HCT116 (cell line): ENCODE data around the gene SCRN2. TPM values are rescaled to one million over a fixed set of nuclear protein-coding genes. Genes with fewer than 3 reads are reported as not detected.

Experiments
- ATAC-seq: fragments of 200-7000 bp; cut with Tn5 transposase; 2 replicates; pipeline ENCODE4 v1.9.1; 2020; ENCODE audit warnings: mild to moderate bottlenecking, moderate library complexity
- BruUV-seq: library from RNA; stranded (reverse); fragments of 400-500 nt; replicated peaks from 2 replicates; lab custom pipeline; 2021; lab: Mats Ljungman, UMichigan
- CTCF ChIA-PET: fragments of 300-600 bp; sonication (Branson Sonifier 250); formaldehyde crosslinking; loops from one replicate; lab custom pipeline; 2021; ENCODE audit warnings: antibody characterized with exemption; lab: Charles Lee
- POLR2A ChIA-PET: fragments of 300-600, 350-600 bp; sonication (Branson Sonifier 250); formaldehyde crosslinking; loops from one replicate; lab custom pipeline; 2021; ENCODE audit warnings: antibody characterized with exemption; lab: Charles Lee
- RAD21 ChIA-PET, 2 experiments: fragments of 300-600 bp; sonication (Branson Sonifier 250); formaldehyde crosslinking; loops; one replicate each; lab custom pipeline; 2023; ENCODE audit warnings: low total read pairs in 2 of 2; ENCODE audit not compliant: uncharacterized antibody in 2 of 2, unreplicated experiment in 2 of 2, low non-redundant PET in 1 of 2; lab: Charles Lee
- DNase-seq: peaks from one replicate; pipeline ENCODE4 v3.0.0-alpha.2; 2010; ENCODE audit warnings: low read depth, low spot score
- H2AFZ ChIP-seq: fragments of 200-600 bp; shearing (Covaris generic), sonication (generic); 2 replicates; pipeline ENCODE4 v1.6.1; 2017; ENCODE audit warnings: low read depth, mixed run types, mixed read lengths, antibody characterized with exemption, low read length; ENCODE audit not compliant: poor library complexity, severe bottlenecking
- H3K27ac ChIP-seq: 2 replicates; pipeline ENCODE4 v1.5.1; 2012; ENCODE audit warnings: low read depth, low read length
- H3K27me3 ChIP-seq: fragments of 200-600 bp; sonication (generic); 2 replicates; pipeline ENCODE4 v1.6.1; 2016; ENCODE audit warnings: mixed run types, low read length, mixed read lengths; ENCODE audit not compliant: insufficient read depth
- H3K36me3 ChIP-seq, 2 experiments: fragments of 200-500 bp in 1 of 2; fragments of 200-600 bp in 1 of 2; sonication (Bioruptor generic) in 1 of 2; sonication (generic) in 1 of 2; 2 replicates each; pipeline versions ENCODE4 v1.5.1 to v1.6.1; 2014 to 2016; ENCODE audit warnings: low read length in 2 of 2, inconsistent platforms in 1 of 2, mixed read lengths in 1 of 2, mixed run types in 1 of 2; ENCODE audit not compliant: insufficient read depth in 2 of 2, control insufficient read depth in 1 of 2
- H3K4me1 ChIP-seq, 2 experiments: fragments of 200-600 bp in 1 of 2; sonication (generic) in 1 of 2; 2 replicates each; pipeline versions ENCODE4 v1.5.1 to v1.6.1; 2012 to 2017; ENCODE audit warnings: low read length in 2 of 2, inconsistent platforms in 1 of 2, mild to moderate bottlenecking in 1 of 2, mixed read lengths in 1 of 2, mixed run types in 1 of 2, moderate library complexity in 1 of 2; ENCODE audit not compliant: insufficient read depth in 2 of 2, control insufficient read depth in 1 of 2
- H3K4me2 ChIP-seq: fragments of 200-600 bp; sonication (generic); 2 replicates; pipeline ENCODE4 v1.6.1; 2017; ENCODE audit warnings: mixed run types, low read length, mixed read lengths
- H3K4me3 ChIP-seq, 2 experiments: fragments of 200-600 bp in 1 of 2; sonication (generic) in 1 of 2; replicated peaks in 1 of 2; 2 replicates each; pipeline ENCODE4 v1.5.1; 2011 to 2016; ENCODE audit warnings: low read length in 2 of 2, control low read depth in 1 of 2, low read depth in 1 of 2, mild to moderate bottlenecking in 1 of 2, mixed read lengths in 1 of 2, mixed run types in 1 of 2
- H3K79me2 ChIP-seq: fragments of 200-600 bp; sonication (generic); 2 replicates; pipeline ENCODE4 v1.6.1; 2017; ENCODE audit warnings: mild to moderate bottlenecking, mixed run types, low read length, moderate library complexity, mixed read lengths; ENCODE audit not compliant: insufficient read depth
- H3K9ac ChIP-seq: fragments of 200-600 bp; sonication (generic); 2 replicates; pipeline ENCODE4 v1.6.1; 2016; ENCODE audit warnings: low read length, mixed read lengths
- H3K9me2 ChIP-seq: fragments of 200-600 bp; sonication (generic), shearing (Covaris generic); 2 replicates; pipeline ENCODE4 v1.6.1; 2017; ENCODE audit warnings: mixed run types, mild to moderate bottlenecking, moderate library complexity; ENCODE audit not compliant: insufficient read depth
- H3K9me3 ChIP-seq, 2 experiments: fragments of 200-500 bp in 1 of 2; fragments of 200-600 bp in 1 of 2; sonication (Bioruptor generic) in 1 of 2; sonication (generic) in 1 of 2; 2 replicates each; pipeline ENCODE4 v1.6.1; 2014 to 2017; ENCODE audit warnings: low read length in 2 of 2, mixed read lengths in 2 of 2, inconsistent platforms in 1 of 2, low read depth in 1 of 2, mild to moderate bottlenecking in 1 of 2, mixed run types in 1 of 2, moderate library complexity in 1 of 2; ENCODE audit not compliant: control insufficient read depth in 1 of 2, insufficient read depth in 1 of 2
- H4K20me1 ChIP-seq: fragments of 200-600 bp; sonication (generic), shearing (Covaris generic); 2 replicates; pipeline ENCODE4 v1.6.1; 2017; ENCODE audit warnings: mixed run types, mild to moderate bottlenecking, moderate library complexity; ENCODE audit not compliant: insufficient read depth
- CBX3 ChIP-seq: IDR thresholded peaks from 2 replicates; pipeline ENCODE4 v1.6.1; 2012; ENCODE audit warnings: low read depth
- CEBPB ChIP-seq: IDR thresholded peaks from 2 replicates; pipeline ENCODE4 v1.6.1; 2012; ENCODE audit warnings: low read depth
- EGR1 ChIP-seq: IDR thresholded peaks from 2 replicates; pipeline ENCODE4 v1.6.1; 2012; ENCODE audit warnings: low read depth
- ELF1 ChIP-seq: IDR thresholded peaks from 2 replicates; pipeline ENCODE4 v1.6.1; 2012; ENCODE audit warnings: low read depth, borderline replicate concordance
- FOSL1 ChIP-seq: IDR thresholded peaks from 2 replicates; pipeline ENCODE4 v1.6.1; 2012; ENCODE audit warnings: low read depth
- JUND ChIP-seq: IDR thresholded peaks from 2 replicates; pipeline ENCODE4 v1.6.1; 2012
- POLR2AphosphoS5 ChIP-seq: IDR thresholded peaks from 2 replicates; pipeline ENCODE4 v1.6.1; 2011; ENCODE audit warnings: mild to moderate bottlenecking, low read depth, low read length, moderate library complexity
- RAD21 ChIP-seq: IDR thresholded peaks from 2 replicates; pipeline ENCODE4 v1.6.1; 2012; ENCODE audit warnings: low read depth, mild to moderate bottlenecking
- SIN3A ChIP-seq: IDR thresholded peaks from 2 replicates; pipeline ENCODE4 v1.6.1; 2012; ENCODE audit warnings: low read depth
- SP1 ChIP-seq: IDR thresholded peaks from 2 replicates; pipeline ENCODE4 v1.6.1; 2012; ENCODE audit warnings: low read depth
- SRF ChIP-seq: IDR thresholded peaks from 2 replicates; pipeline ENCODE4 v1.6.1; 2012; ENCODE audit warnings: low read depth
- YY1 ChIP-seq: IDR thresholded peaks from 2 replicates; pipeline ENCODE4 v1.6.1; 2011; ENCODE audit warnings: low read length, low read depth, moderate library complexity, mild to moderate bottlenecking; ENCODE audit not compliant: insufficient replicate concordance; ENCODE audit errors: extremely low read depth
- ZFX ChIP-seq: fragments of 450-650 bp; IDR thresholded peaks from 2 replicates; pipeline ENCODE4 v1.6.1; 2017
- ZNF274 ChIP-seq: fragments of 200-500 bp; sonication (Bioruptor generic); IDR thresholded peaks from 2 replicates; pipeline ENCODE4 v1.6.1; 2014; ENCODE audit warnings: mild to moderate bottlenecking, low read depth, low read length, inconsistent platforms
- intact Hi-C: fragments of 100-400 bp; cut with micrococcal nuclease; formaldehyde crosslinking; loops from 2 replicates; pipeline ENCODE4 v1.10.0; 2022
- total RNA-seq: library from RNA; stranded (reverse); gene quantifications from one replicate; pipeline ENCODE4 v1.2.1, GENCODE V29; 2021; ENCODE audit not compliant: unreplicated experiment
- TF ChIP-seq, protein P1 (sequence below): IDR thresholded peaks from 2 replicates; pipeline ENCODE4 v1.6.1; 2012
- TF ChIP-seq, protein P2 (sequence below): IDR thresholded peaks from 2 replicates; pipeline ENCODE4 v1.6.1; 2012
- TF ChIP-seq, protein P3 (sequence below): IDR thresholded peaks from 2 replicates; pipeline ENCODE4 v1.6.1; 2011; ENCODE audit warnings: mild to moderate bottlenecking, low read length, moderate library complexity; ENCODE audit not compliant: insufficient replicate concordance; ENCODE audit errors: extremely low read depth

The SCRN2 gene
- total RNA-seq, 1 experiment from 2014 or later = 53.2 TPM

DNA sequence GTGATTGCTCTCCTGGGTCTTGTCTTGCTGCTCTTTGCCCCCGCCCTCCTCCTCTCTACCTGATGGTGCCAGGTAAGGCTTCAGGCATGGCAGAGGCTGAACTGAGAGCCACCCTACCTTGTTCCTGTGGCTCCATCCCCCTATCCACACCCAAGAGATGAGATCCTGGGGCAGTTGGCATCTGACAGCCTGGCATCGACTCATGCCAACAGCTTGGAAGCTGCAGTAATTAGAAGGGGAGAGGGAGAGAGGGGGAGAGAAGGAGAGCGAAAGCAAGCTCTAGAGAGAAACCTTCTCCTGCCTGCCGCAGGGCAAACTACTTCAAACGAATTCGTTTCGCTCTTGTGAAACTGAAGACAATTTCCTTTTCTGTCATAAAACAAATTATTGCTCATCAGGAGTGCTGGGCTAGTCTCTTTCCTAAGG is 23.7 kb upstream of the SCRN2 start:
- Histone ChIP-seq H3K4me2 (no peak overlapping the region), H4K20me1 (no peaks in the 10 kb centered on the region), H3K36me3 (no peaks in the 10 kb centered on the region), H3K27me3 (0 out of 2 replicates have a peak, but pooled peaks cover under 1% of the 10 kb centered on the region), H3K4me3 (no peak overlapping the region), H3K9me3 (no peaks in the 10 kb centered on the region), H3K9ac (no peak overlapping the region), H3K79me2 (no peaks in the 10 kb centered on the region), H3K9me2 (no peaks in the 10 kb centered on the region), H3K27ac (no peak overlapping the region), H3K4me1 (peaks cover 13 to 31% of the 10 kb centered on the region in 2 experiments), H2AFZ (no peak overlapping the region)
- POLR2A ChIA-PET = no interaction called here
- ATAC-seq (no peak), DNase-seq (no peak)
- CTCF ChIA-PET = interaction anchor here (1.0 to 2.4 kb wide), 3 partner anchors 21 to 26 kb away, joined by 3 to 15 read pairs (median 5); partner anchors contain the start of gene SCRN2
- TF ChIP-seq CEBPB (no peak), ZFX (no peak)
- TF ChIP-seq, protein P1, sequence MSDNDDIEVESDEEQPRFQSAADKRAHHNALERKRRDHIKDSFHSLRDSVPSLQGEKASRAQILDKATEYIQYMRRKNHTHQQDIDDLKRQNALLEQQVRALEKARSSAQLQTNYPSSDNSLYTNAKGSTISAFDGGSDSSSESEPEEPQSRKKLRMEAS = no peak
- intact Hi-C loops = no loop called here
- RAD21 ChIA-PET = no interaction called here
- BruUV-seq = no TSS peak

DNA sequence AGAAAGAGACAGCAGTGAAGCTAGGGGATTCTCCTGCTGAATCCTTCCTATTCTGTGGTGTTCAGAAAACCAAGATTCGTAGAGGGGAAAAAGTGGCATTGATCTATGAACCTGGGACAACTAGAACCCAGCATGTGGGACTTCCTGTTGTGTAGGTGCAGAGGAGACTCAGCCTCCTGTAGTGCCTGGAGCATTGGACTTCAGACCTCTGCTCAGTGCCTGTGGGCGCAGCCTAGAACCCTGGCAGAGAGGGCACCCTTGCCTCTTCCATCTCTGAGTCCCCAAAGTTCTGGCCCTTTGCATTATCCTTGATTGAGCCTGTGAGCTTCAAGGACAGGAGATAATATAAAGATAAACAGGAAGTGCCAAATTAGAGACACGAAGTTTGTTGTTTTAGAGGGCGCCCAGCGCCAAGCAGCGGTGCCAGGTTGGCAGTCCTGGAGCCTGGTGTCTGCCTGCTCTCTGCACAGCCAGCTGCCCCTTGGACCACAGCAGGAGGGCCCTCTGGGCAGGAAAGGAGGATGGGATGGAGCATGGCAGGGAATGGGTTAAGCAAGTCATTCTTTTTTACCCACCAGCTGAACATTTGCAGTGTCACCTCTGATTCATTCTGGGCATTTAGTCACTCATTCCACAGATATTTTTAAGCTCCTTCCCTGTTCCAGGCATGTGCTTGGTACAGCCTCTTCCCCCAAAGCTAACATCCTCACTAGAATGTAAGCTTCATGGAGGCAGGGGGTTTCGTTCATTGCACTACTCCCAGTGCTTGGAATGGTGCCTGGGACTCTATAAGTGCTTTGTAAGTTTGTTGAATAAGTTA is 21.8 kb upstream of the SCRN2 start:
- H3K9me2 ChIP-seq = no peaks in the 10 kb centered on the region
- no peaks in the 10 kb centered on the region for H3K9me3 ChIP-seq
- TF ChIP-seq SIN3A (peak; percentile 79), ELF1 (no peak; the same call in 1 of the 2 replicates), CBX3 (peak; percentile 91), FOSL1 (peak; percentile 93), YY1 (peak; percentile 52), EGR1 (no peak), RAD21 (no peak), ZFX (no peak; the same call in 1 of the 2 replicates), JUND (peak; percentile 94), SP1 (peak; percentile 91), ZNF274 (no peak), POLR2AphosphoS5 (peak; percentile 63; the same call in 1 of the 2 replicates), CEBPB (no peak), SRF (no peak; the same call in 1 of the 2 replicates)
- TF ChIP-seq, protein P2, sequence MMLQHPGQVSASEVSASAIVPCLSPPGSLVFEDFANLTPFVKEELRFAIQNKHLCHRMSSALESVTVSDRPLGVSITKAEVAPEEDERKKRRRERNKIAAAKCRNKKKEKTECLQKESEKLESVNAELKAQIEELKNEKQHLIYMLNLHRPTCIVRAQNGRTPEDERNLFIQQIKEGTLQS = no peak
- TF ChIP-seq, protein P3, sequence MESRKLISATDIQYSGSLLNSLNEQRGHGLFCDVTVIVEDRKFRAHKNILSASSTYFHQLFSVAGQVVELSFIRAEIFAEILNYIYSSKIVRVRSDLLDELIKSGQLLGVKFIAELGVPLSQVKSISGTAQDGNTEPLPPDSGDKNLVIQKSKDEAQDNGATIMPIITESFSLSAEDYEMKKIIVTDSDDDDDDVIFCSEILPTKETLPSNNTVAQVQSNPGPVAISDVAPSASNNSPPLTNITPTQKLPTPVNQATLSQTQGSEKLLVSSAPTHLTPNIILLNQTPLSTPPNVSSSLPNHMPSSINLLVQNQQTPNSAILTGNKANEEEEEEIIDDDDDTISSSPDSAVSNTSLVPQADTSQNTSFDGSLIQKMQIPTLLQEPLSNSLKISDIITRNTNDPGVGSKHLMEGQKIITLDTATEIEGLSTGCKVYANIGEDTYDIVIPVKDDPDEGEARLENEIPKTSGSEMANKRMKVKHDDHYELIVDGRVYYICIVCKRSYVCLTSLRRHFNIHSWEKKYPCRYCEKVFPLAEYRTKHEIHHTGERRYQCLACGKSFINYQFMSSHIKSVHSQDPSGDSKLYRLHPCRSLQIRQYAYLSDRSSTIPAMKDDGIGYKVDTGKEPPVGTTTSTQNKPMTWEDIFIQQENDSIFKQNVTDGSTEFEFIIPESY = no peak
- TF ChIP-seq, protein P1 = peak; percentile 90
- peak overlapping the region; percentile 32; the same call in 1 of the 2 replicates for H3K27ac ChIP-seq
- RAD21 ChIA-PET = no interaction called here
- CTCF ChIA-PET = interaction anchor here (1.1 to 2.4 kb wide), 3 partner anchors 19 to 27 kb away, joined by 4 to 15 read pairs (median 5); partner anchors contain the start of gene SCRN2
- no peaks in the 10 kb centered on the region for H3K79me2 ChIP-seq
- peak overlapping the region; percentile 24 for H2AFZ ChIP-seq
- POLR2A ChIA-PET = interaction anchor here (0.7 to 1.4 kb wide), 4 partner anchors 9 to 98 kb away, joined by 3 to 8 read pairs (median 4); partner anchors contain the start of genes SP2 and SP6
- peak overlapping the region; percentile 65 for H3K4me2 ChIP-seq
- peak; percentile 66 for DNase-seq
- BruUV-seq = no TSS peak
- peak overlapping the region; percentile 41 for H3K9ac ChIP-seq
- intact Hi-C loops = no loop called here
- peak; percentile 80 for ATAC-seq
- H3K4me1 ChIP-seq = peaks cover 11 to 18% of the 10 kb centered on the region in 2 experiments
- peak overlapping the region in 1 of 2 experiments; percentile 23; a peak in 2 of 4 replicates for H3K4me3 ChIP-seq
- no peaks in the 10 kb centered on the region for H4K20me1 ChIP-seq
- no peaks in the 10 kb centered on the region for H3K27me3 ChIP-seq
- H3K36me3 ChIP-seq = no peaks in the 10 kb centered on the region
